GM19328 (cell line): ENCODE results near the gene IGSF1.

ENCODE experiments used
- ATAC-seq: cut with Tn5 transposase; IDR thresholded peaks from one replicate; pipeline ENCODE4 v1.9.1; 2021; ENCODE audit warnings: mild to moderate bottlenecking, moderate library complexity; ENCODE audit not compliant: unreplicated experiment

The IGSF1 gene

GRCh38 chrX:131288738-131289511, at the start of gene IGSF1:
IGSF1 (minus strand) TSS chrX:131289306; CDS start chrX:131286674, 2,632 bp downstream.
- no peak for ATAC-seq

GRCh38 chrX:131332331-131332730, 43.2 kb upstream of the IGSF1 start:
- ATAC-seq, result no peak

GRCh38 chrX:131331152-131331551, 42.0 kb upstream of the IGSF1 start:
- no peak for ATAC-seq

GRCh38 chrX:131330735-131331134, 41.6 kb upstream of the IGSF1 start:
- ATAC-seq, result no peak

GRCh38 chrX:131322651-131323050, 33.5 kb upstream of the IGSF1 start:
- ATAC-seq, result no peak

- ATAC-seq, result no peak
These were observed 28.2 kb upstream of the IGSF1 start for GRCh38 chrX:131317326-131317725.

- no peak for ATAC-seq
These were observed 27.2 kb upstream of the IGSF1 start for GRCh38 chrX:131316260-131316659.

GRCh38 chrX:131308980-131309379, 19.9 kb upstream of the IGSF1 start:
- ATAC-seq, result no peak

GRCh38 chrX:131306601-131307000, 17.5 kb upstream of the IGSF1 start:
- ATAC-seq, result no peak

- no peak for ATAC-seq
These were observed 16.8 kb upstream of the IGSF1 start for GRCh38 chrX:131305926-131306325.

- no peak for ATAC-seq
These were observed 13.6 kb upstream of the IGSF1 start for GRCh38 chrX:131302701-131303100.

GRCh38 chrX:131301155-131301554, 12.0 kb upstream of the IGSF1 start:
- no peak for ATAC-seq

GRCh38 chrX:131298846-131299245, 9.7 kb upstream of the IGSF1 start:
- no peak for ATAC-seq

- ATAC-seq, result no peak
These were observed 8.9 kb upstream of the IGSF1 start for GRCh38 chrX:131298036-131298435.

- ATAC-seq, result no peak
These were observed 421 bp upstream of the IGSF1 start for GRCh38 chrX:131289527-131289926.

- no peak for ATAC-seq
These were observed 918 bp downstream of the IGSF1 start for GRCh38 chrX:131288188-131288587.

GRCh38 chrX:131287560-131288179, 1.4 kb downstream of the IGSF1 start:
- ATAC-seq, result no peak

GRCh38 chrX:131279617-131280016, 9.5 kb downstream of the IGSF1 start:
- no peak for ATAC-seq

GRCh38 chrX:131279197-131279596, 9.9 kb downstream of the IGSF1 start:
- ATAC-seq, result no peak

- no peak for ATAC-seq
These were observed 11.5 kb downstream of the IGSF1 start for GRCh38 chrX:131277543-131278136.

GRCh38 chrX:131273011-131273410, 16.1 kb downstream of the IGSF1 start:
- no peak for ATAC-seq

GRCh38 chrX:131271826-131272225, 17.3 kb downstream of the IGSF1 start:
- no peak for ATAC-seq
